Measurements from ENCODE around the gene SECISBP2.
A peak's percentile ranks its signal among the peaks of the same experiment; 100 is the strongest.

The SECISBP2 gene

GRCh38 chr9:89305868-89306267 lies 12.4 kb upstream of the SECISBP2 start (continued):
- TF ChIP-seq ZNF513 (tag by site-specific recombination; IDR thresholded peaks at IDR 0.05) = no peak
- no peak for TF ChIP-seq INSM2 (tag by site-specific recombination; IDR thresholded peaks at IDR 0.05)
- TF ChIP-seq ZBTB44 (tag by site-specific recombination; IDR thresholded peaks at IDR 0.05) = no peak
- no peak for TF ChIP-seq ZFP37 (tag by site-specific recombination; IDR thresholded peaks at IDR 0.05)
- no peak for TF ChIP-seq ZNF10 (tag by site-specific recombination; IDR thresholded peaks at IDR 0.05)
- TF ChIP-seq ZNF19 (tag by site-specific recombination; IDR thresholded peaks at IDR 0.05; ENCODE audit: low read depth) = no peak
- no peak for TF ChIP-seq ZFHX2 (tag by site-specific recombination; conservative IDR thresholded peaks at IDR 0.05)

- H3K4me3 ChIP-seq (ENCODE audit: low read depth, low read length) = no peak overlapping the region
- H3K4me1 ChIP-seq (ENCODE audit: control insufficient read depth, insufficient read depth, low read length) = peaks cover 5% of the 10 kb centered on the region; the same call in 1 of the 2 replicates
- TF ChIP-seq BCL11B (tag by site-specific recombination; IDR thresholded peaks at IDR 0.05; ENCODE audit: low read depth) (no peak), ZNF324 (tag by site-specific recombination; IDR thresholded peaks at IDR 0.05) (no peak), ZNF184 (tag by site-specific recombination; IDR thresholded peaks at IDR 0.05) (no peak), FEZF1 (tag by site-specific recombination; IDR thresholded peaks at IDR 0.05) (no peak)
- H3K9me3 ChIP-seq (ENCODE audit: control insufficient read depth, insufficient read depth, low read depth, low read length) = no peaks in the 10 kb centered on the region
- no peak overlapping the region for H3K27ac ChIP-seq (ENCODE audit: extremely low read depth, low read depth, low read length)
- peaks cover 0 to 23% of the 10 kb centered on the region in 2 experiments; a peak in 1 of 3 replicates for H3K36me3 ChIP-seq (ENCODE audit: control insufficient read depth in 2 of 2, insufficient read depth in 1 of 2, low read length in 2 of 2)
- ChIA-PET POLR2A (interaction anchor here (0.6 kb wide), 1 partner anchor 1038 kb away, joined by 3 read pairs; no protein-coding TSS in a partner anchor), CTCF (no interaction called here)
Measured at GRCh38 chr9:89309166-89309565, 9.1 kb upstream of the SECISBP2 start.

GRCh38 chr9:89309608-89310474 lies 8.5 kb upstream of the SECISBP2 start:
- ChIA-PET CTCF (no interaction called here), POLR2A (interaction anchor here (0.6 to 1.3 kb wide), 5 partner anchors 8 to 1038 kb away, joined by 3 to 11 read pairs (median 3); partner anchors contain the start of gene SECISBP2)
- Histone ChIP-seq H3K9me3 (ENCODE audit: control insufficient read depth, insufficient read depth, low read depth, low read length) (no peaks in the 10 kb centered on the region), H3K27ac (ENCODE audit: extremely low read depth, low read depth, low read length) (peak overlapping the region; percentile 94), H3K36me3 (ENCODE audit: control insufficient read depth in 2 of 2, insufficient read depth in 1 of 2, low read length in 2 of 2) (peaks cover 0 to 27% of the 10 kb centered on the region in 2 experiments; a peak in 1 of 3 replicates), H3K4me3 (ENCODE audit: low read depth, low read length) (peak overlapping the region; percentile 77), H3K4me1 (ENCODE audit: control insufficient read depth, insufficient read depth, low read length) (peaks cover 5% of the 10 kb centered on the region; the same call in 1 of the 2 replicates)
- TF ChIP-seq PRDM10 (tag by site-specific recombination; IDR thresholded peaks at IDR 0.05) = 0 out of 2 replicates have a peak, but pooled peaks have one; percentile 20
- peak; percentile 27; the same call in 1 of the 2 replicates for TF ChIP-seq KLF1 (tag by site-specific recombination; IDR thresholded peaks at IDR 0.05)
- no peak for TF ChIP-seq YY1 (tag by site-specific recombination; IDR thresholded peaks at IDR 0.05)
- TF ChIP-seq ZNF785 (tag by site-specific recombination; IDR thresholded peaks at IDR 0.05) = no peak
